Peyer's patch (tissue), 4 donors: ENCODE measurements around the gene INTS6.

Source experiments
- CTCF ChIP-seq, 6 experiments: fragments of 450-650 bp in 4 of 6; fragments of 200-600 bp in 2 of 6; sonication (generic) in 1 of 6; IDR thresholded peaks; one replicate each; pipeline ENCODE4 v1.5.1; 2017 to 2019; ENCODE audit warnings: antibody characterized with exemption in 6 of 6, mild to moderate bottlenecking in 3 of 6, moderate library complexity in 1 of 6
- POLR2A ChIP-seq, 2 donors: fragments of 450-650 bp; IDR thresholded peaks; one replicate each; pipeline ENCODE4 v1.5.1; 2017; ENCODE audit warnings: antibody characterized with exemption in 2 of 2, mild to moderate bottlenecking in 2 of 2, moderate library complexity in 2 of 2

GRCh38 chr13:51341791-51342190, 111.0 kb downstream of the INTS6 start:
- no peak for TF ChIP-seq CTCF (IDR thresholded peaks at IDR 0.05)
- no peak for TF ChIP-seq POLR2A (IDR thresholded peaks at IDR 0.05)
